ENCODE data around the gene SLC36A2.

GRCh38 chr5:151286246-151286645 is 61.1 kb downstream of the SLC36A2 start:
- TF ChIP-seq CTCF (IDR thresholded peaks at IDR 0.05) (no peak), ZFX (IDR thresholded peaks at IDR 0.05; ENCODE audit: borderline replicate concordance) (no peak)
